Stimulated activated CD8-positive, alpha-beta memory T cell treated with anti-CD3 and anti-CD28 coated beads, Interleukin-4, amount 100 ng/mL, for 1 hour (primary cell): ENCODE data around the gene CAD.

ENCODE experiments used
- DNase-seq, 2 donors: peaks; one replicate each; pipeline ENCODE4 v3.0.0-alpha.2; 2020; ENCODE audit warnings: low read depth in 2 of 2, low spot score in 1 of 2

The CAD gene

GRCh38 chr2:27223416-27223815 is 6.2 kb downstream of the CAD start:
- DNase-seq, result no peak

GRCh38 chr2:27225526-27225925 is 8.4 kb downstream of the CAD start:
- no peak for DNase-seq

GRCh38 chr2:27227501-27227900 is 10.3 kb downstream of the CAD start:
- no peak for DNase-seq

GRCh38 chr2:27231921-27232320 is 14.8 kb downstream of the CAD start:
- DNase-seq, result no peak

GRCh38 chr2:27233341-27233740 is 16.2 kb downstream of the CAD start:
- no peak for DNase-seq

GRCh38 chr2:27236136-27236535 is 19.0 kb downstream of the CAD start:
- no peak for DNase-seq

GRCh38 chr2:27236626-27237025 is 19.5 kb downstream of the CAD start:
- DNase-seq, result no peak

GRCh38 chr2:27237341-27237945 is 20.3 kb downstream of the CAD start:
- no peak for DNase-seq

GRCh38 chr2:27238976-27239375 is 21.8 kb downstream of the CAD start:
- DNase-seq, result no peak

- no peak for DNase-seq
Measured at GRCh38 chr2:27240406-27240805, 23.2 kb downstream of the CAD start.

GRCh38 chr2:27241761-27242613 is 24.8 kb downstream of the CAD start:
- no peak for DNase-seq

- DNase-seq, result no peak
Measured at GRCh38 chr2:27242614-27242951, 25.4 kb downstream of the CAD start.

GRCh38 chr2:27243391-27244130 is 26.4 kb downstream of the CAD start:
- no peak for DNase-seq

GRCh38 chr2:27245116-27245515 is 27.9 kb downstream of the CAD start:
- no peak for DNase-seq

GRCh38 chr2:27245626-27246025 is 28.5 kb downstream of the CAD start:
- no peak for DNase-seq

- DNase-seq, result no peak
Measured at GRCh38 chr2:27247893-27248292, 30.7 kb downstream of the CAD start.

GRCh38 chr2:27249159-27249890 is 32.2 kb downstream of the CAD start:
- no peak for DNase-seq

- no peak for DNase-seq
Measured at GRCh38 chr2:27249891-27250651, 32.9 kb downstream of the CAD start.

- no peak for DNase-seq
Measured at GRCh38 chr2:27250652-27251379, 33.6 kb downstream of the CAD start.

- no peak for DNase-seq
Measured at GRCh38 chr2:27251766-27252165, 34.6 kb downstream of the CAD start.
